NCI-H2081 treated with DMSO at 0.1 percent for 48 hours (cell line): ENCODE results near the gene STEAP1B.
"Not testable (repeated sequence)": the region's sequence is repeated elsewhere in the genome, so short reads cannot be mapped to it uniquely, and the experiment has no call there.

Experiments
- DNase-seq: peaks from one replicate; lab custom pipeline; 2025; lab: John Stamatoyannopoulos, UW

STEAP1B gene

GRCh38 chr7:22499888-22500689 lies at the start of gene STEAP1B:
TSS of gene STEAP1B (minus strand) at chr7:22500188. CDS start at chr7:22494855, 5,333 bp downstream.
- DNase-seq = not testable (repeated sequence)

- DNase-seq = no peak
Observed at GRCh38 chr7:22549051-22549450, 49.1 kb upstream of the STEAP1B start.

- no peak for DNase-seq
Observed at GRCh38 chr7:22548313-22548712, 48.3 kb upstream of the STEAP1B start.

GRCh38 chr7:22546769-22547168 lies 46.8 kb upstream of the STEAP1B start:
- DNase-seq = no peak

GRCh38 chr7:22545529-22545928 lies 45.5 kb upstream of the STEAP1B start:
- no peak for DNase-seq

GRCh38 chr7:22544245-22544644 lies 44.3 kb upstream of the STEAP1B start:
- DNase-seq = no peak

- no peak for DNase-seq
Observed at GRCh38 chr7:22543169-22543568, 43.2 kb upstream of the STEAP1B start.

GRCh38 chr7:22542669-22543068 lies 42.7 kb upstream of the STEAP1B start:
- DNase-seq = no peak

GRCh38 chr7:22542254-22542653 lies 42.3 kb upstream of the STEAP1B start:
- DNase-seq = no peak

GRCh38 chr7:22541789-22542188 lies 41.8 kb upstream of the STEAP1B start:
- DNase-seq = no peak

GRCh38 chr7:22528537-22528936 lies 28.5 kb upstream of the STEAP1B start:
- DNase-seq = not testable (repeated sequence)

- DNase-seq = not testable (repeated sequence)
Observed at GRCh38 chr7:22524353-22524947, 24.5 kb upstream of the STEAP1B start.

- DNase-seq = not testable (repeated sequence)
Observed at GRCh38 chr7:22523478-22524352, 23.7 kb upstream of the STEAP1B start.

- not testable (repeated sequence) for DNase-seq
Observed at GRCh38 chr7:22519560-22519959, 19.6 kb upstream of the STEAP1B start.

- not testable (repeated sequence) for DNase-seq
Observed at GRCh38 chr7:22516950-22517349, 17.0 kb upstream of the STEAP1B start.

- not testable (repeated sequence) for DNase-seq
Observed at GRCh38 chr7:22514963-22515362, 15.0 kb upstream of the STEAP1B start.

- not testable (repeated sequence) for DNase-seq
Observed at GRCh38 chr7:22507320-22507719, 7.3 kb upstream of the STEAP1B start.

- not testable (repeated sequence) for DNase-seq
Observed at GRCh38 chr7:22506316-22507020, 6.5 kb upstream of the STEAP1B start.

- not testable (repeated sequence) for DNase-seq
Observed at GRCh38 chr7:22504519-22504918, 4.5 kb upstream of the STEAP1B start.

- DNase-seq = not testable (repeated sequence)
Observed at GRCh38 chr7:22502104-22502503, 2.1 kb upstream of the STEAP1B start.

GRCh38 chr7:22501336-22501735 lies 1.3 kb upstream of the STEAP1B start:
- peak; percentile 29 for DNase-seq

GRCh38 chr7:22499044-22499443 lies 944 bp downstream of the STEAP1B start:
- no peak for DNase-seq
